ENCODE data around the gene ARAP1.

ARAP1 gene

GRCh38 chr11:72704028-72704782 lies 48.0 kb downstream of the ARAP1 start:
- no peak overlapping the region for H3K4me3 ChIP-seq (ENCODE audit: low read depth, low read length)
- TF ChIP-seq CTCF (IDR thresholded peaks at IDR 0.05; ENCODE audit: control insufficient read depth, extremely low read depth, insufficient read depth) = no peak
- no peak for DNase-seq (ENCODE audit: low read depth)

GRCh38 chr11:72703267-72704008 lies 48.8 kb downstream of the ARAP1 start:
- TF ChIP-seq CTCF (IDR thresholded peaks at IDR 0.05; ENCODE audit: control insufficient read depth, extremely low read depth, insufficient read depth) = no peak
- H3K4me3 ChIP-seq (ENCODE audit: low read depth, low read length) = no peak overlapping the region
- DNase-seq (ENCODE audit: low read depth) = no peak

GRCh38 chr11:72702577-72703241 lies 49.5 kb downstream of the ARAP1 start:
- H3K4me3 ChIP-seq (ENCODE audit: low read depth, low read length) = no peak overlapping the region
- DNase-seq (ENCODE audit: low read depth) = no peak
- no peak for TF ChIP-seq CTCF (IDR thresholded peaks at IDR 0.05; ENCODE audit: control insufficient read depth, extremely low read depth, insufficient read depth)

- DNase-seq (ENCODE audit: low read depth) = no peak
- TF ChIP-seq CTCF (IDR thresholded peaks at IDR 0.05; ENCODE audit: control insufficient read depth, extremely low read depth, insufficient read depth) = no peak
- H3K4me3 ChIP-seq (ENCODE audit: low read depth, low read length) = no peak overlapping the region
Measured at GRCh38 chr11:72702096-72702495, 50.1 kb downstream of the ARAP1 start.

GRCh38 chr11:72701466-72701865 lies 50.7 kb downstream of the ARAP1 start:
- TF ChIP-seq CTCF (IDR thresholded peaks at IDR 0.05; ENCODE audit: control insufficient read depth, extremely low read depth, insufficient read depth) = no peak

GRCh38 chr11:72700146-72700545 lies 52.1 kb downstream of the ARAP1 start:
- no peak for TF ChIP-seq CTCF (IDR thresholded peaks at IDR 0.05; ENCODE audit: control insufficient read depth, extremely low read depth, insufficient read depth)

More at GRCh38 chr11:72701466-72701865, 50.7 kb downstream of the ARAP1 start:
- H3K4me3 ChIP-seq (ENCODE audit: low read depth, low read length) = no peak overlapping the region
- DNase-seq (ENCODE audit: low read depth) = no peak

More at GRCh38 chr11:72700146-72700545, 52.1 kb downstream of the ARAP1 start:
- no peak overlapping the region for H3K4me3 ChIP-seq (ENCODE audit: low read depth, low read length)
- DNase-seq (ENCODE audit: low read depth) = no peak
